IMR-90 (cell line): ENCODE data around the gene TAF1B. TPM values are rescaled to one million over a fixed set of nuclear protein-coding genes. Genes with fewer than 3 reads are reported as not detected.

Source experiments
- ATAC-seq: fragments of 200-7000 bp; cut with Tn5 transposase; 2 replicates; pipeline ENCODE4 v1.9.1; 2020; ENCODE audit warnings: low read depth, mild to moderate bottlenecking, moderate library complexity
- BruUV-seq: library from RNA; stranded (reverse); fragments of 400-500 nt; replicated peaks from 2 replicates; lab custom pipeline; 2021; lab: Mats Ljungman, UMichigan
- CTCF ChIA-PET: fragments of 300-600 bp; formaldehyde crosslinking; extraction: SDS; loops from one replicate; lab custom pipeline; 2021; ENCODE audit warnings: antibody characterized with exemption; lab: Yijun Ruan, JAX
- POLR2A ChIA-PET: fragments of 300-600 bp; sonication (Branson Sonifier 250); formaldehyde crosslinking; loops from one replicate; lab custom pipeline; 2022; ENCODE audit warnings: antibody characterized with exemption; ENCODE audit not compliant: unreplicated experiment; lab: Charles Lee
- DNase-seq: peaks from one replicate; pipeline ENCODE4 v3.0.0; 2013
- H2AFZ ChIP-seq: replicated peaks from 2 replicates; pipeline ENCODE3; 2013; ENCODE audit warnings: low read length, mild to moderate bottlenecking; ENCODE audit not compliant: poor library complexity
- H2AK5ac ChIP-seq: 2 replicates; pipeline ENCODE4 v1.6.1; 2013; ENCODE audit warnings: low read depth, low read length, inconsistent platforms
- H2AK9ac ChIP-seq: replicated peaks from 2 replicates; pipeline ENCODE3; 2013; ENCODE audit warnings: mild to moderate bottlenecking, low read depth, low read length, moderate library complexity; ENCODE audit not compliant: poor library complexity
- H2BK120ac ChIP-seq: 2 replicates; pipeline ENCODE4 v1.6.1; 2013; ENCODE audit warnings: low read depth, low read length, inconsistent platforms
- H2BK15ac ChIP-seq: 3 replicates; pipeline ENCODE4 v1.6.1; 2013; ENCODE audit warnings: low read depth, low read length, inconsistent platforms
- H2BK20ac ChIP-seq: 2 replicates; pipeline ENCODE4 v1.6.1; 2013; ENCODE audit warnings: low read depth, mild to moderate bottlenecking, inconsistent platforms, low read length, moderate library complexity
- H2BK5ac ChIP-seq: 2 replicates; pipeline ENCODE4 v1.6.1; 2013; ENCODE audit warnings: mild to moderate bottlenecking, low read depth, low read length, inconsistent platforms; ENCODE audit not compliant: poor library complexity, severe bottlenecking
- H3K14ac ChIP-seq: replicated peaks from 2 replicates; pipeline ENCODE4 v1.6.1; 2013; ENCODE audit warnings: low read depth, low read length, inconsistent platforms
- H3K18ac ChIP-seq: 2 replicates; pipeline ENCODE4 v1.6.1; 2013; ENCODE audit warnings: low read depth, low read length, control low read depth
- H3K23ac ChIP-seq: 2 replicates; pipeline ENCODE4 v1.6.1; 2013; ENCODE audit warnings: low read depth, low read length, inconsistent platforms
- H3K27ac ChIP-seq: 2 replicates; pipeline ENCODE4 v1.5.1; 2013; ENCODE audit warnings: mild to moderate bottlenecking, control low read depth, low read length; ENCODE audit not compliant: insufficient read depth
- H3K27me3 ChIP-seq: 2 replicates; pipeline ENCODE4 v1.6.1; 2013; ENCODE audit warnings: low read length; ENCODE audit not compliant: control insufficient read depth, insufficient read depth
- H3K36me3 ChIP-seq: 2 replicates; pipeline ENCODE4 v1.6.1; 2013; ENCODE audit warnings: low read length, mixed read lengths; ENCODE audit not compliant: control insufficient read depth, insufficient read depth
- H3K4ac ChIP-seq: 2 replicates; pipeline ENCODE4 v1.6.1; 2013; ENCODE audit warnings: low read depth, low read length, inconsistent platforms
- H3K4me1 ChIP-seq: 2 replicates; pipeline ENCODE4 v1.6.1; 2013; ENCODE audit warnings: low read length, mixed read lengths; ENCODE audit not compliant: control insufficient read depth, insufficient read depth
- H3K4me2 ChIP-seq: 2 replicates; pipeline ENCODE4 v1.6.1; 2013; ENCODE audit warnings: low read depth, mild to moderate bottlenecking, control low read depth, low read length, moderate library complexity
- H3K4me3 ChIP-seq: 2 replicates; pipeline ENCODE4 v1.5.1; 2013; ENCODE audit warnings: low read depth, mild to moderate bottlenecking, control low read depth, low read length, moderate library complexity; ENCODE audit not compliant: insufficient read depth
- H3K56ac ChIP-seq: 2 replicates; pipeline ENCODE4 v1.6.1; 2013; ENCODE audit warnings: low read length, inconsistent platforms; ENCODE audit not compliant: insufficient read depth; ENCODE audit errors: extremely low read depth
- H3K79me1 ChIP-seq, 2 experiments: 2 replicates each; pipeline ENCODE4 v1.6.1; 2013; ENCODE audit warnings: low read length in 2 of 2, inconsistent platforms in 1 of 2, low read depth in 1 of 2
- H3K9ac ChIP-seq: 2 replicates; pipeline ENCODE4 v1.6.1; 2013; ENCODE audit warnings: low read depth, low read length, control low read depth
- H3K9me1 ChIP-seq: 2 replicates; pipeline ENCODE4 v1.6.1; 2013; ENCODE audit warnings: low read length, inconsistent platforms; ENCODE audit not compliant: insufficient read depth
- H3K9me3 ChIP-seq: 2 replicates; pipeline ENCODE4 v1.6.1; 2013; ENCODE audit warnings: low read length; ENCODE audit not compliant: control insufficient read depth, insufficient read depth
- H4K20me1 ChIP-seq: 2 replicates; pipeline ENCODE4 v1.6.1; 2013; ENCODE audit warnings: low read length, inconsistent platforms; ENCODE audit not compliant: insufficient read depth
- H4K5ac ChIP-seq: 2 replicates; pipeline ENCODE4 v1.6.1; 2013; ENCODE audit warnings: mild to moderate bottlenecking, low read depth, low read length, control low read depth
- H4K8ac ChIP-seq, 2 experiments: 2 replicates each; pipeline ENCODE4 v1.6.1; 2013; ENCODE audit warnings: low read depth in 2 of 2, low read length in 2 of 2, control low read depth in 1 of 2, inconsistent platforms in 1 of 2
- H4K91ac ChIP-seq: 2 replicates; pipeline ENCODE4 v1.6.1; 2013; ENCODE audit warnings: low read depth, low read length, inconsistent platforms; ENCODE audit not compliant: insufficient read depth
- BHLHE40 ChIP-seq: fragments of 150-350 bp; IDR thresholded peaks from 2 replicates; pipeline ENCODE4 v1.6.1; 2016; ENCODE audit warnings: mild to moderate bottlenecking, low read depth, low read length
- CEBPB ChIP-seq: IDR thresholded peaks from 2 replicates; pipeline ENCODE4 v1.6.1; 2012; ENCODE audit warnings: low read depth, low read length, improper control_type of control experiment
- CHD1 ChIP-seq: IDR thresholded peaks from 2 replicates; pipeline ENCODE4 v1.6.1; 2012; ENCODE audit warnings: low read depth, low read length, improper control_type of control experiment
- CTCF ChIP-seq: conservative IDR thresholded peaks from 2 replicates; pipeline ENCODE4 v1.5.1; 2012; ENCODE audit warnings: mild to moderate bottlenecking, low read depth, low read length, improper control_type of control experiment
- ELK1 ChIP-seq: fragments of 150-350 bp; IDR thresholded peaks from 2 replicates; pipeline ENCODE4 v1.6.1; 2016; ENCODE audit warnings: low read depth, mild to moderate bottlenecking, low read length, moderate library complexity, borderline replicate concordance
- FOS ChIP-seq: fragments of 150-350 bp; IDR thresholded peaks from 2 replicates; pipeline ENCODE4 v1.6.1; 2016; ENCODE audit warnings: low read depth, low read length
- MAFK ChIP-seq: IDR thresholded peaks from 2 replicates; pipeline ENCODE4 v1.6.1; 2012; ENCODE audit warnings: low read depth, low read length, improper control_type of control experiment
- MAZ ChIP-seq: IDR thresholded peaks from 2 replicates; pipeline ENCODE4 v1.6.1; 2012; ENCODE audit warnings: low read depth, mild to moderate bottlenecking, low read length, improper control_type of control experiment, moderate library complexity, borderline replicate concordance
- MXI1 ChIP-seq: IDR thresholded peaks from 2 replicates; pipeline ENCODE4 v1.6.1; 2012; ENCODE audit warnings: low read depth, mild to moderate bottlenecking, low read length, moderate library complexity, borderline replicate concordance
- NFE2L2 ChIP-seq: fragments of 150-350 bp; IDR thresholded peaks from 2 replicates; pipeline ENCODE4 v1.6.1; 2016; ENCODE audit warnings: low read depth, mild to moderate bottlenecking, low read length
- POLR2A ChIP-seq: IDR thresholded peaks from 2 replicates; pipeline ENCODE4 v1.6.1; 2012; ENCODE audit warnings: mild to moderate bottlenecking, low read depth, low read length
- RAD21 ChIP-seq: IDR thresholded peaks from 2 replicates; pipeline ENCODE4 v1.6.1; 2012; ENCODE audit warnings: low read length, improper control_type of control experiment
- RCOR1 ChIP-seq: IDR thresholded peaks from 2 replicates; pipeline ENCODE4 v1.6.1; 2012; ENCODE audit warnings: mild to moderate bottlenecking, low read length, improper control_type of control experiment; ENCODE audit not compliant: insufficient replicate concordance
- RFX5 ChIP-seq: IDR thresholded peaks from 2 replicates; pipeline ENCODE4 v1.8.0; 2012; ENCODE audit warnings: low read depth, mild to moderate bottlenecking, low read length, moderate library complexity
- SMC3 ChIP-seq: fragments of 150-350 bp; IDR thresholded peaks from 2 replicates; pipeline ENCODE4 v1.6.1; 2016; ENCODE audit warnings: low read depth, mild to moderate bottlenecking, antibody characterized with exemption, low read length, moderate library complexity
- USF2 ChIP-seq: fragments of 150-350 bp; IDR thresholded peaks from 2 replicates; pipeline ENCODE4 v1.6.1; 2017; ENCODE audit warnings: mild to moderate bottlenecking, antibody characterized with exemption, low read length, low read depth
- WGBS, 2 experiments: methylation state at CpG; one replicate each; pipeline versions ENCODE4 v1.1.5 to v1.1.7; 2013; ENCODE audit warnings: missing lambda C conversion rate in 2 of 2; ENCODE audit not compliant: insufficient read length in 1 of 2; ENCODE audit errors: extremely low coverage in 2 of 2; 5-methylcytosine and 5-hydroxymethylcytosine counted together
- dilution Hi-C: fragments of 300-500 bp; cut with HindIII; formaldehyde crosslinking; loops from one replicate; pipeline ENCODE4 v1.14.3; 2018; ENCODE audit warnings: low sequenced_read_pairs; ENCODE audit not compliant: unreplicated experiment
- in situ Hi-C: fragments of 300-500 bp; cut with MboI; formaldehyde crosslinking; loops from 3 replicates; pipeline ENCODE4 v1.14.3; 2019; ENCODE audit warnings: low sequenced_read_pairs, inconsistent platforms, mixed read lengths
- intact Hi-C: fragments of 100-400 bp; cut with micrococcal nuclease; formaldehyde crosslinking; loops from 2 replicates; pipeline ENCODE4 v1.10.0; 2022
- polyA plus RNA-seq, 3 experiments: library from polyadenylated mRNA; depleted of rRNA; stranded (reverse); fragments of >200 nt; gene quantifications; 2 replicates each; pipeline ENCODE4 v1.2.3, GENCODE V29; 2012; ENCODE audit warnings: low replicate concordance in 1 of 3
- total RNA-seq: library from RNA; depleted of rRNA; stranded (reverse); fragments of >200 nt; gene quantifications from 2 replicates; pipeline ENCODE4 v1.2.3, GENCODE V29; 2012

Gene TAF1B
- total and polyA plus RNA-seq, 2 of the 4 experiments (the other 2 are of a cell fraction) = 8.4 to 19.9 TPM

- Histone ChIP-seq H2BK5ac (no peak overlapping the region), H2BK20ac (no peak overlapping the region), H3K9ac (no peak overlapping the region), H3K27me3 (no peaks in the 10 kb centered on the region; the same call in 1 of the 2 replicates), H3K9me3 (no peaks in the 10 kb centered on the region), H3K23ac (no peak overlapping the region), H4K5ac (no peak overlapping the region), H3K18ac (no peak overlapping the region), H3K36me3 (peaks cover 2% of the 10 kb centered on the region; the same call in 1 of the 2 replicates), H3K4me2 (no peak overlapping the region), H3K27ac (no peak overlapping the region), H2AK5ac (no peak overlapping the region), H4K8ac (no peak overlapping the region), H2BK120ac (no peak overlapping the region), H2AFZ (no peak overlapping the region), H3K9me1 (no peaks in the 10 kb centered on the region), H2BK15ac (no peak overlapping the region), H3K4me3 (no peak overlapping the region), H3K56ac (no peak overlapping the region), H3K79me1 (no peaks in the 10 kb centered on the region), H3K4me1 (no peaks in the 10 kb centered on the region; the same call in 1 of the 2 replicates), H3K14ac (no peak overlapping the region), H3K4ac (no peak overlapping the region), H2AK9ac (no peak overlapping the region), H4K20me1 (no peaks in the 10 kb centered on the region), H4K91ac (no peak overlapping the region)
- TF ChIP-seq MAFK (no peak), MXI1 (no peak), CEBPB (no peak), MAZ (no peak), POLR2A (no peak), RCOR1 (no peak), RAD21 (no peak), CTCF (no peak), FOS (no peak), ELK1 (no peak), CHD1 (no peak), SMC3 (no peak), NFE2L2 (no peak), USF2 (no peak), BHLHE40 (no peak), RFX5 (no peak)
- intact Hi-C loops (no loop called here), in situ Hi-C loops (no loop called here), dilution Hi-C loops (no loop called here)
- ChIA-PET CTCF (interaction anchor here (1.0 kb wide), 1 partner anchor 81 kb away, joined by 3 read pairs; no protein-coding TSS in a partner anchor), POLR2A (no interaction called here)
- WGBS, 2 experiments = 100% methylated on average over 3 of the region's 7 CpGs; no CpG with 5 or more reads in 1 of the 2 experiments
- DNase-seq (no peak), ATAC-seq (no peak)
- BruUV-seq = no TSS peak
Measured at GRCh38 chr2:9964334-9964980, 121.2 kb downstream of the TAF1B start.
